AG10803 (cell line): ENCODE results near the gene MIEF2.

ENCODE experiments used
- DNase-seq: peaks from one replicate; pipeline ENCODE4 v3.0.0; 2010; ENCODE audit warnings: low read depth
- H3K4me3 ChIP-seq: 2 replicates; pipeline ENCODE4 v1.5.1; 2011; ENCODE audit warnings: mild to moderate bottlenecking, low read length, control low read depth
- TF ChIP-seq, protein P1 (sequence below): conservative IDR thresholded peaks from 2 replicates; pipeline ENCODE4 v1.5.1; 2011; ENCODE audit warnings: mild to moderate bottlenecking, low read length, control low read depth, inconsistent platforms

The MIEF2 gene

DNA sequence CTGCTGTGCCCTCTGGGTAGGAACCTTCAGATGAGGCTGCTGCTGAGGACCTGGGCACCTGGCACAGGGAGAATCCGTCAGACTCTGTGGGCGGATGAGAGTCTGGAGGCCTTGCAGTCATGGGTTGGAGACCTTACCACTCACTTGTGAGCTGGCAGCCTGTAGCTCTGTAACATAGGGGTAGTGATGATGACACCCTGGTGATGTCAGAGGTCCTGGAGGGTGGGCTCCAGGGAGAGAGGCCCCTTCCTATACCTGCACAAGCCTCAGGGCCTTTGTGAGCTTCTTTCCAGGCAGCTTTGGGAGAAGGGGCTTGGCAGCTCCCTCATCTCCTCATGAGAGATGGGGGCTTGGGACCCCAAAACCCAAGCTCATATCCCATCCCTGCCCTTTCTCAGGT, 1.6 kb downstream of the MIEF2 start:
- TF ChIP-seq, protein P1, sequence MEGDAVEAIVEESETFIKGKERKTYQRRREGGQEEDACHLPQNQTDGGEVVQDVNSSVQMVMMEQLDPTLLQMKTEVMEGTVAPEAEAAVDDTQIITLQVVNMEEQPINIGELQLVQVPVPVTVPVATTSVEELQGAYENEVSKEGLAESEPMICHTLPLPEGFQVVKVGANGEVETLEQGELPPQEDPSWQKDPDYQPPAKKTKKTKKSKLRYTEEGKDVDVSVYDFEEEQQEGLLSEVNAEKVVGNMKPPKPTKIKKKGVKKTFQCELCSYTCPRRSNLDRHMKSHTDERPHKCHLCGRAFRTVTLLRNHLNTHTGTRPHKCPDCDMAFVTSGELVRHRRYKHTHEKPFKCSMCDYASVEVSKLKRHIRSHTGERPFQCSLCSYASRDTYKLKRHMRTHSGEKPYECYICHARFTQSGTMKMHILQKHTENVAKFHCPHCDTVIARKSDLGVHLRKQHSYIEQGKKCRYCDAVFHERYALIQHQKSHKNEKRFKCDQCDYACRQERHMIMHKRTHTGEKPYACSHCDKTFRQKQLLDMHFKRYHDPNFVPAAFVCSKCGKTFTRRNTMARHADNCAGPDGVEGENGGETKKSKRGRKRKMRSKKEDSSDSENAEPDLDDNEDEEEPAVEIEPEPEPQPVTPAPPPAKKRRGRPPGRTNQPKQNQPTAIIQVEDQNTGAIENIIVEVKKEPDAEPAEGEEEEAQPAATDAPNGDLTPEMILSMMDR = no peak
- no peak overlapping the region; the same call in 1 of the 2 replicates for H3K4me3 ChIP-seq
- no peak for DNase-seq

DNA sequence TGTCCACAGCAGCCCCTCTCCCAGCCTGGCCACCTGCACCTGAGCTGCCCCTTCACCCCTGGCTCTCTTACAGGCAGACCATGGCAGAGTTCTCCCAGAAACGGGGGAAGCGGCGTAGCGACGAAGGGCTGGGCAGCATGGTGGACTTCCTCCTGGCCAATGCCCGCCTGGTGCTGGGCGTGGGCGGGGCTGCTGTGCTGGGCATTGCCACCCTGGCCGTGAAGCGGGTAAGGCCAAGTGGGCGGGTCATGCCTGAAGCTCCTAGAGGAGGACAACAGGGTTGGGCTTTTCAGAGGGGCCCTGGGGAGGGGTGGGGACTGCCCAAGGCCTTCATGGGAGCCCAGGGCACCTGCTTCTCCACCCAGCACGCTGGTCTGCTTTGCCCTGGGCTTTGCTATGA, 2.2 kb downstream of the MIEF2 start:
- TF ChIP-seq, protein P1 = no peak
- no peak overlapping the region for H3K4me3 ChIP-seq
- DNase-seq = no peak

DNA sequence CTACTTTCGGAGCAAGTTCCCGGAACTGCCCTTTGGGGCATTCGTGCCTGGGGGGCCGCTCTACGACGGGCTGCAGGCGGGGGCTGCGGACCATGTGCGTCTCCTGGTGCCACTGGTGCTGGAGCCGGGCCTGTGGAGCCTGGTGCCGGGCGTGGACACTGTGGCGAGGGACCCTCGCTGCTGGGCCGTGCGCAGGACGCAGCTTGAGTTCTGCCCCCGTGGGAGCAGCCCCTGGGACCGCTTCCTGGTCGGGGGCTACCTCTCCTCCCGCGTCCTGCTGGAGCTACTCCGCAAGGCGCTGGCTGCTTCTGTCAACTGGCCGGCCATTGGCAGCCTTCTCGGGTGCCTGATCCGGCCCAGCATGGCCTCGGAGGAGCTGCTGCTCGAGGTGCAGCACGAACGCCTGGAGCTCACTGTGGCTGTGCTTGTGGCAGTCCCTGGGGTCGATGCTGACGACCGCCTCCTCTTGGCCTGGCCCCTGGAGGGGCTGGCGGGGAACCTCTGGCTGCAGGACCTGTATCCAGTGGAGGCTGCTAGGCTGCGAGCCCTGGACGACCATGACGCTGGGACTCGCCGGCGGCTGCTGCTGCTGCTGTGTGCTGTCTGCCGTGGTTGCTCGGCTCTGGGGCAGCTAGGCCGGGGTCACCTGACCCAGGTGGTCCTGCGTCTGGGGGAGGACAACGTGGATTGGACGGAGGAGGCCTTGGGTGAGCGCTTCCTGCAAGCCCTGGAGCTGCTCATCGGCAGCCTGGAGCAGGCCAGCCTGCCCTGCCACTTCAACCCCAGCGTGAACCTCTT, 3.6 kb downstream of the MIEF2 start:
- TF ChIP-seq, protein P1 = no peak
- no peak overlapping the region for H3K4me3 ChIP-seq
- no peak for DNase-seq

DNA sequence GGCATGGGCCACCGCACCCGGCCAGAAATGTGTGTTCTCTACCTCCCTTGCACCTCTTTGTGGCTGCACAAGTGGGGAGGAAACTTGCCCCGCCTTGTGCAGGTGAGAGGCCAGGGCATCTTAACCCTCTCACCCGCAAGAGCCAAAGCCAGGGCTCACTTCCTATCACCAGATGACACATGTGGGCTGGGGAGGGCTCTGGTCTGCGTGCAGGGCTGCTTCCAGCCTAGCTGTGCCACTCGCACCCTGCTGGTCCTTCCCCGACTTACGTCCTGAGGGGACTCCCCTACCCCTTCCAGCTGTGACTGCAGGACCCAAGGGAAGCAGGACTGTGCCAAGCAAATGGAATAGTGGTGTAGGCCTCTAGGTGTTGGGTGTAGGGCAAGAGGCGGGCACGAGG, 6.9 kb downstream of the MIEF2 start:
- TF ChIP-seq, protein P1 = no peak
- H3K4me3 ChIP-seq = no peak overlapping the region
- DNase-seq = no peak

DNA sequence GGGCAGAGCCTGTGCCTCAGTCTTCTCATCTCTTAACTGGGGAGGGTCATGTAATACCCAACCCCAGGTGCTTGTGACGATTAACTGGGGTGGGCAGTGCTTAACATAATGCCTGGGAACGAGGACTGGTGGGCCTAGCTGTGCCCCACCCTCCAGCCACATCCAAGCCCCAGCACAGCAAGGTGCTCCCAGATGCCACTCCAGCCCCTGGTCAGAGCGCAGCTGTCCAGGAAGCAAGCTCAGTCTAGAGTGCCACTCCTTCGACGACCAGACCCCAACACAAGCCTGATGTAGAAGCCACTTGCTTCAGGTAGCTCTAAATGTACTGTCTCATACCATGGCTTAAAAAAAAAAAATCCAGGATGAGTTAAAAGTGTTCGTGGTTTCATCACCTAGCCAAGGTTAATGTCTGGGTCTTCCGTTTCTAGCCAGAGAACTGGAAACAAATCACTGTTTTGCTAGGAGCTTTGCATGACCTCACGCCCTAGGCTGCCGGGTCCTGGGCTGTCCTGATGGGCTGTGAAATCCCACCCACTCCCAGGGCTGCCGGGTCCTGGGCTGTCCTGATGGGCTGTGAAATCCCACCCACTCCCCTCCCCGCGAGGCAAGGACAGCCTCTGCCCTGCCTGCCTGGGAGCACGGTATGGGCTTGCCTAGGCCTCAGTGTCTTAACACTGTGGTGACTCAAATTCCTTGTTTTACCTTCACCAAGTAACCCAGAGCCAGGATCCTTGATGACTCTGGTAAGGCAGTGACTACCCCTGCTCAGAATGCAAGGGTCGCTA, 7.7 kb downstream of the MIEF2 start:
- no peak overlapping the region for H3K4me3 ChIP-seq
- TF ChIP-seq, protein P1 = no peak
- DNase-seq = peak; percentile 37

DNA sequence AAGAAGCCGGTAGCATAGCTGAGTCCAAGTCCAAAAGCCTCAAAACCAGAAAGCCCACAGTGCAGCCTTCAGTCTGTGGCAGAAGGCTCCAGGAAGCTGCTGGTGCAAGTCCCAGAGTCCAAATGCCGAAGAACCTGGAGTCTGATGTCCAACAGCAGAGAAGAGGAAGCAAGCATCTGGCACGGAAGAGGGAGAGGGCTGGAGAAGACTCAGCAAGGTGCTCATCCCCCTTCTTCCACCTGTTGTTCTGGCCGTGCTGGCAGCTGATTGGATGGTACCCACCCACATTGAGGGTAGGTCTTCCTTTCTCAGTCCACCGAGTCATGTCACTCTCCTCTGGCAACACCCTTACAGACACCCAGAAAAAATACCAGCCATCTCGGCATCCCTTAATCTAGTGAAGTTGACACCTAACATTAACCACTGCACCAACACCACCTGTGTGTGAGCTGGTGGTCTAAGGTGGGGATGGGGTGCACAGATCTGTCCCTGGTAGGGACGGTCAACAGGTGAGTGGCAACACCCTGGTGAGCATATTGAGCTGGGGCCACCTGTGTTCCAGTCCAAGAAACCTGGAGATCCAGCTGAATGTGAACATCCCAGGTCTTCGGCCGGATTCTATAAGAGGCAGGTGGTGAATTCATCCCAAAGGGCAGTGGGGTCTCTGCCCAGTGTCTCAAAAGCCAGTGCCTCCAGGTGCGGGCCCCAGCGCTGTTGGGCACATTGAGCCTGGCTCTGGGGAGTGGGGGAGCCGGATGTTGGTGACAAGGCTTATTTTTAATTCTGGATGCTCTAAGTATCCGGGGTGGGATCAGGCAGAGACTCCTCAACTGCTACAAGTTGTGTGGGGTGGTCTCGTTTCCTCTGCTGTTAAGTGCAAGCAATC, 9.8 kb downstream of the MIEF2 start:
- no peak for DNase-seq
- H3K4me3 ChIP-seq = no peak overlapping the region
- TF ChIP-seq, protein P1 = no peak
